Measurements from ENCODE around the gene RTP4. TPM values are rescaled to one million over a fixed set of nuclear protein-coding genes. Genes with fewer than 3 reads are reported as not detected.

Gene RTP4
- 0.18 and 1.9 TPM in 2 replicates for total RNA-seq

GRCh38 chr3:187368251-187369088 is at the start of gene RTP4:
Gene RTP4 (plus strand): TSS chr3:187368385. CDS start chr3:187368442, 57 bp downstream.

Other genes starting within 250 kb of the RTP4 start
- 11.7 and 23.8 TPM in 2 replicates for gene RPL39L, start 228.9 kb upstream of the RTP4 start, total RNA-seq
- not detected in 2 replicates for gene RTP1, start 170.9 kb upstream of the RTP4 start, total RNA-seq
- 3.1 and 9.1 TPM in 2 replicates for gene MASP1, start 76.6 kb upstream of the RTP4 start, total RNA-seq